GM18519 (cell line): ENCODE data around the gene FKRP.
"Not testable (repeated sequence)": the region's sequence is repeated elsewhere in the genome, so short reads cannot be mapped to it uniquely, and the experiment has no call there.

Source experiments
- ATAC-seq: cut with Tn5 transposase; IDR thresholded peaks from one replicate; pipeline ENCODE4 v1.9.1; 2021; ENCODE audit warnings: mild to moderate bottlenecking, moderate library complexity; ENCODE audit not compliant: unreplicated experiment, low FRiP score

Gene FKRP

DNA sequence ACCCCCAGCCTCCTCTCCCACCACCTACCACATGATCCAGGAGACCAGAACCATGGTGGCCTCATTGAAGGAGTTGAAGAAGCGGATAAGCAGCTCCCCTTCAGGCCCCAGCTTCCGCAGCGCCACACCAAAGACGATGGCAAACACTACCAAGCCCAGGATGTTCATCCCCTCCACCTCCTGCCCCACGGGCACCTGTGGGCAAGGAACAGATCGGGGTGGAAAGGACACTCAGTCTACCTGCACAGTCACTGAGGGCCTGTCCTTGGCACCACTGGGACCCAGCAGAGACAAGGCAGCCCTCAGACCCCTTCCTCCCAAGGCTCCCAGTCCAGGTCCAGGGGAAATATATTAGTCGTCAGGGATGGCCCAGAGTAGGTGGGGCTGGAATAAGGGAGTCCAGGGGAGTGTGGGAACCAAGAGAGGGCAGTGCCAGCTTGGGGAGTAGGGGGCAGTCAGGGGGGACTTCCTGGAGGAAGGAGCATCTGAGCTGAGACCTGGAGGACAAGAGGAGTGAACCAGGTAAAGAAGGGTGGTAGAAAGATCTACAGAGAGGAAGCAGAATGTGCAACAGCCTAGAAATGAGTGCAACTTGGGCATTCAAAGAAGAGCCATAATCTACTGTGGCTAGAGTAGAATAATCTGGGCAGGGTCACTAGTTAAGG lies 36.6 kb downstream of the FKRP start:
- ATAC-seq: no peak

DNA sequence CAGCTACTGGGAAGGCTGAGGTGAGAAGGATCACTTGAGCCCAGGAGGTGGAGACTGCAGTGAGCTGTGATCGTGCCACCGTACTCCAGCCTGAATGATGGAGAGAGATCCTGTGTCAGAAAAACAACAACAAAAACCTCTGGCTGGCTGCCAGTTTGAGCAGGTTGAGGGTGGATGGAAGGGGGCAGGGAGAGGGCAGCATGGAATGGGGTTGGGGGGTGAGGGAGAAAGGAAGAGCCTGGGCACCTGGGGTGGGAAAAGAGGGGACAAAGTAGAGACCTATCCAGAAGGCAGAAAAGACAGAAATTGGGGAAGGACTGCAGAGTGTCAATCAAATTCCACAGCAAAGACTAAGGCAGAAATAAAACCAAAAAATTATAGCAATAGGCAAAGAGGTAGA lies 37.8 kb downstream of the FKRP start:
- no peak for ATAC-seq

DNA sequence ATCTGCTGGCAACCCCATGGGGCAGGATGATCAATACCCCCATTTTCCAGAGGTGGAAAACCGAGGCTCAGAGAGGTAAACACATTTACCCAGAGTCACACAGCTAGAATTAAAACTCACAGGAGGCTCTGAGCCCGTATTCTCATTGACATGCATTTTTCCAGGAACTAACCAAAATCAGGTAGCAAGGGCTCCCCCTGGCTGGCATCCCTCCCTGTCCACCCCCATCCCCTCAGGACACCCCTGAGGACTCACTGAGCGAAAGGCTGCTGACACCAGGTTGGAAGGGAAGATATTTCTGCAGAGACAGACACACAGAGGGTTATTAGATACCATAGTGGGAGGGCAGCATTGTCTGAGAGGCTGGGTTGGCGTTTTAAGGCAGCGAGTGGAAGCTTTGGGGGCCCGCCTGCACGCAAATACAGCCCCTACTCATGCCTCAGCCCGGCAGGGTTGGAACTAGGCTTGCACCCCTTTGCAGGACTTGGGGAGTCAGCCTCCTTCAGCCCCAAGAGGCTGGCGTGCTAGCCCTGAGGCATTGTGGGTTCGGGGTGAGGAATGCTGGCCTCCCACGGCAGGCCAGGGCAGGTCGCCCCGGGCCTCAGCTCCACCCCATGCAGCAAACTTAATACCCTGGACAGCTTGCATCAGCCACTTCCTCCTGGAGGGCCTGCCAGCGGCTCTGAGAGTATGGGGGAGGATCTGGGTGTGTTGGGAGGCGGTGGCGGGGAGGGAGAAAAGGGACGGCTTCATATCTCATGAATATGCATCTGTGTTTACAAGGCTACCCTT lies 38.6 kb downstream of the FKRP start:
- ATAC-seq: no peak

DNA sequence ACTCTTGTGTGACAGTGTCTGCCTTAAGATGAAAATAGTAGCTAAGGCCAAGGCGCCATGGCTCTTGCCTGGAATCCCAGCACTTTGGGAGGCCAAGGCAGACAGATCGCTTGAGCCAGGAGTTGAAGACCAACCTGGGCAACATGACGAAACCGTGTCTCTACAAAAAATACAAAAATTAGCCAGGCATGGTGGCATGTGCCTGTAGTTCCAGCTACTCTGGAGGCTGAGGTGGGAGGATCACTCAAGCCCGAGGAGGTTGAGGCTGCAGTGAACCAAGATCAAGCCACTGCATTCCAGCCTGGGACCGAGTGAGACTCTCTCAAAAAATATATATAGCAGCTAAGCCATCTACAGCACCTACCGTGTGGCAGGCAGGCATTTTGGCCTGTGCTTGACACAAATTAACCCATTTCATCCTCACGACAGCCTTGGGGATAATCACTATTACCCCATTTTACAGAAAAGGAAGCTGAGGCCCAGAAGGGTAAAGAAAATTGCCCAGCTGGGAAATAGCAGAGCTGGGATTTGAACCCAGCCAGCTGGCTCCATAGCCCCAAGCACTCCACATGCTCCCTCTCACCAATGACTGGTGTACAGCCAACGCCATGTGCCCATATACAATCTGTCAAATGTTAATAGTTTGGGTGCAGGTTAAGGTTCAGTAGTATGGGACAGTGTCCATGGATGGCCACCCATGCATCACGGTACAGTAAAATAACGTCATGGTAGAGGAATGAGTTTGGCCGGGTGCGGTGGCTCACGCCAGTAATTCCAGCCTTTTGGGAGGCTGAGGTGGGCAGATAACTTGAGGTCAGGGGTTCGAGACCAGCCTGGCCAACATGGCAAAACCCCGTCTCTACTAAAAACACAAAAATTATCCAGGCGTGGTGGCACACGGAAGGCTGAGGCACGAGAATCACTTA lies 39.5 kb downstream of the FKRP start:
- ATAC-seq: no peak

DNA sequence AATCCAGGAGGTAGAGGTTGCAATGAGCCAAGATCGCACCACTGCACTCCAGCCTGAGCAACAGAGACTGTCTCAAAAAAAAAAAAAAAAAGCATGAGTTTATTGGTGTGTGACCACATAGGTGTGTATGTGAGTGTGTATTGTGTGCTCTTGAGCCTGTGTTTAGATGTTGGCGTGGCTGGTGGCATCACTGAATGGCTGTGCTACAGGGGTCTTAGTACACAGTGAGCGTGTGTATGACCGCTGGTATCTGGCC lies 40.1 kb downstream of the FKRP start:
- no peak for ATAC-seq

DNA sequence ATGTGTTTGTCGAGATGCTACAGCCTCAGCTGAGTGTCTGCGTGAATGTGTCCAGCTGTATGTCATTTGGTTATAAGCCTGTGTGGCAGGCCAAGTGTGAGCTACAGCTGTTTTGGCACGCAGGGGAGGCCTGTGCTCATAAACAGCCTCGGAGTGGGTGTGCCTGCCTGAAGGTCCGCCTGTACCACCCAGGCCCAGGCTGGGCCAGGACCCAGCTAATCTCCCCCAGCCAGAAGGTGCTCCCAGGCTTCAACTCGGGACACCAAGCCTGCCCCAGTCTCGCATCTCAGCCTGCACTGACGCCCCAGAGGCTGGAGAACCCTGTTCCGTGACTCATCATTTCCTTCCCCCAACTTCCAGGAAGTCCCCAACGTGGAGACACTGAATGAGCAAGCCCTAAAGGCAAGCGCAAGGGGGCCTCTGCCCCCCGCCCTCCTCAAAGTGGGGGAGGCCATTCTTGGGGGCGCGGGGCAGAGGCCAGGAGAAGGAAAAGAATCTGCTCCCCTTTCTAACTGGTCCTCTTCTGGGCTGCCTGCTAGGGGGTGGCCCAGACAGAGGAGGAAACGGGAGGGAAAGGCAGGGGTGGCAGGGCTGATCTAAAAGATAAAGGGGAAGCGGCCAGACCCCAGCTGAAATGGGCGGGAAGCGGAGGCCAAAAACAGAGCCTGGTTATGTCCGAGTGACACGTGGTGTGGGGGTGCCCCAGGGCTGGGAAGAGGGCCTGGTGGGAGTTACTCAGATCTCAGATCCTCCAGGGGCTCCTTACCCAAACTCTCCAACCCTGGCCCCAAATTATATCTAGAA lies 40.6 kb downstream of the FKRP start:
- no peak for ATAC-seq

DNA sequence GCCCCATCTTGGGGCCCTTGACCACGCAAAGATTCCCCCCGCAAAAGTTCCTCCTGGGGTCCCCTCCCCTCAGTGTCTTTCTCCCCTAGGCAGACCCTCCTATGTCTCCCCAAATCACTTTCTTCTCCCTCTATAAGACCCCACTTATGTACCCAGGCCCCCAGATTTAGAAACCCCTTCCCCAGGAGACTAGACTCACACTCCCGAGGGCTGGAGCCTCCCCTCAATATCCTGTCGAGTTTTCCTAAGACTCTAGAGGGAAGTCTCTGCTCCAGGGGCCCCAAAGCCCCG lies 41.1 kb downstream of the FKRP start:
- no peak for ATAC-seq

DNA sequence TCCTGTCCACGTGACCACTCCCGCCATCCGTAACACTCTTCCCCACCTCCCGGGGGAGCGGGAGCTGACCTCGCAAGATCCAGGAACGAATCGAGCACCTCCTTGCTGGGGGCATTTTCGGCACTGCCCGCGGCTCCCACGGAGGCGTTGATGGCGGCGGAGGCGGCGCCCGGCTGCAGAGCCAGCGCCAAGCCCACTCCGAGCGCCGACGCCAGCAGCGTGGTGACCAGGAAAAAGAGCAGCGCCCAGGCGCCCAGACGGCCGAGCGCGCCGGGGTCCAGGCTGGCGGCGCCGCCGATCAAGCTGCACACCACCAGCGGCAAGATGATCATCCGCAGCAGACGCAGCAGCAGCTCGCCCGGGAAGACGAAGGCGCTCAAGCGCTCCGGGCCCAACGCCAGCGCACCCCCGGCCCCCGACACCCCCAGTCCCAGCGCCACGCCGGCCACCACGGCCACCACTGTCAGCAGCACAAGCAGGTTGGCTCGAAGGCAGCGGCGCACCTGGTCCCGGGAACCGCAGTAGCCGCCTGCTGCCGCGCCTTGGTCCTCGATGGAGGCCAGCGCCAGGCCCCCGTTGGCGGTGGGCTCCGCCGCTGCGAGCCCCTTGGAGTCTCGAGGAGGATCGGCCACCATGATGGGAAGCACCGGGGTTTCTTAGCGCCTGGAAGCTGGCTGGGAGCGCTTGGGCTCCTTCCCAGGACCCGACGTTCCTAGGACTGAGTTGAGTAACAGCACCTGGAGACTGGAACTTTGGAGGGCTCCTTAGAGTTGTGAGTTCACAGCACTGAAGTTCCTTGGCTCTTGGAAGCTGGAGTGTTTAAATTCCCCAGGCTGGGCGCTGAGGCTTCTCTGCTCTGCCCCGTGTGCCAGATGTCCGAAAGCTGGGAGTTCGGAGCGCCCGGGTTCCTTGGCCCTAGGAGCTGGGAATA lies 41.7 kb downstream of the FKRP start:
- no peak for ATAC-seq

DNA sequence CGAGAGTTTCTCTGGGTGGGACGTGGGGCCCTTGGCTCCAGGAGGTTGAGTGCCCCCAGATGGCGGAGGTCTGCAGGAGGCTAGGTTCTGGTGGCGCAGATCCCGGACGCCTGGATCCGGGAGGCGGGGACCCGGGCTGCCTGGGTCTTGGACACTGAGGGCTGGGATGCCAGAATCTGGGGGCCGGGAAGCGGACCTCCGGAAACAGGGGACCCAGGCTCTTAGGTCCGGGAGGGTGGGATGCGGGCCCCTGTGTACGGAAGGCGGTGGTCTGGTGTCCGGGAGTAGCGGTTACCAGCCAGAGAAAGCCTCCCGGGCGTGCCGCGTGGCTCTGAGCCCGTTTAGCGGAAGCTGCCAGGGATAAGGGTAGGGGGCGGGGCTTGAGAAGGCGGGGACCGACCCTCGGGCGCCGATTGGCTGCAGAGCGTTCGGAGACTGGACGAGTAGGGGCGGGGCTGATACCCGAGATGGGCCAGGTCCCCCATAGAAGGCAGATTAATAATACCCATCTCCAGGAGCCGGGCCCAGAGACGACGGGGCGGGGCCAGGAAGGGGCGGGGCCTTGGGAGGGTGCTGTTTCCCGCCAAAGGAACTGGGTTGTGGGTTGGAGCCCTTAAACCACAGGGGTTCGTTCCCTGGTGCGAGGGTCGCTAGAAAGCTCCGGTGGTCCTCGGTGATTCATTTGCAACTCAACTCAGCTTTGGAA lies 42.6 kb downstream of the FKRP start, which contains the start of gene SLC1A5:
TSS of gene SLC1A5 (minus strand) at position 333 of the 706 bp plus-strand sequence. CDS start 629 bp downstream, outside the sequence.
- ATAC-seq: no peak

DNA sequence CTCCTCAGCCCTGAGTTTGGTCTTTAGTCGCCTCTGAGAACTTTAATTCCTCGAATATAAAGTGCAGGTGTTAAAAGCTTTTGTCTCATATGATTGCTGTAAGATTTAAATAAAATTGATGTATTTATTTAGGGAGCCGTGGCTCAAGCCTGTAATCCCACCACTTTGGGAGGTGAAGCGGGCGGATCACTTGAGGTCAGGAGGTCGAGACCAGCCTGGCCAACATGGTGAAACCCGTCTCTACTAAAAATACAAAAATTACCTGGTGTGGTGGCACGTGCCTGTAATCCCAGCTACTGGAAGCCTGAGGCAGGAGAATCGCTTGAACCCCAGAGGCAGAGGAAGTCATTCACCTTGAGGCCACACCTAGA lies 43.1 kb downstream of the FKRP start:
- ATAC-seq: no peak

DNA sequence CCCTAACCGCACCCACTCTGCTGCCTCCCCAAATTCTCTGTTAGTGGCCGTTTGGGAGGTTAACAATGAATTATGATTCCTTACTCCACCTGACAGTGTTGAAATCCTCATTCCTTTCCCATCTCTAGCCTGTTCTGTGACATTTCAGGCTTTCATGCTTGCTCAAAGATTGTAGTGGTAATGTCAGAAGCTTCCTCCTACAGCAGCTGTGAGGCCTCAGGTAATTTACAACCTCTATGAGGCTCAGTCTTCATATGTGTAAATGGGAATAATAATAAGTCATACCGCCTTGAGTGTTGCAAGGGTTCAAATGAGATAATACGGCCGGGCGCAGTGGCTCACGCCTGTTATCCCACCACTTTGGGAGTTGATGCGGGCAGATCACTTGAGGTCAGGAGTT lies 43.5 kb downstream of the FKRP start:
- no peak for ATAC-seq

DNA sequence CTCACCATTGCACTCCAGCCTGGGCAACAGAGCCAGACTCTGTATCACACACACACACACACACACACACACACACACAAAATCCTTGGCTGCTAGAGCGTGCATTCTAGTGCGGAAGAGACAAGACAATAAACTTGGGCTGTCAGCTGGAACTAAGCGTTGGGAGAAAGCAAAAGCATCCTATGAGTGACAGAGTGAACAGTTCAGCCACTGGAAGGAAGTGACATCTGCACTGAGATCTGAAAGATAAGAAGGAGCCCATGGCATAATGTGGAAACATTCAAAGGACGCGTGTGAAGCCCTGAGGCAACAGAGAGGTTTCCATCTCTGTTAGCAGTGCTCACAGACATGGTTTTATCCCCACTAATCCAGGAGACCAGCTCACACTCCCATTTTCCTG lies 46.1 kb downstream of the FKRP start:
- no peak for ATAC-seq

DNA sequence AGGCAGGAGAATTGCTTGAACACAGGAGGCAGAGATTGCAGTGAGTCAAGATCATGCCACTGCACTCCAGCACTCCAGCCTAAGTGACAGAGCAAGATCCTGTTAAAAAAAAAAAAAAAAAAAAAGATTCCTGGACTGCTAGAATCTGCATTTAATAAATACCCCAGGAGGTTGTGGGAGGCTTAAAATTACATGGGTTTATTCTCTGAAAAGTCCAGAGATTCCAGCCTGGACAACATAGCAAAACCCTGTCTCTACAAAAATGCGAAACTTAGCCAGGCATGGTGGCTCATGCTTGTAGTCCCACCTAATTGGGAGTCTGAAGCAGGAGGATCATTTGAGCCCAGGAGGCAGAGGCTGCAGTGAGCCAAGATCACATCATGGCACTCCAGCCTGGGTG lies 52.0 kb downstream of the FKRP start:
- ATAC-seq: no peak

DNA sequence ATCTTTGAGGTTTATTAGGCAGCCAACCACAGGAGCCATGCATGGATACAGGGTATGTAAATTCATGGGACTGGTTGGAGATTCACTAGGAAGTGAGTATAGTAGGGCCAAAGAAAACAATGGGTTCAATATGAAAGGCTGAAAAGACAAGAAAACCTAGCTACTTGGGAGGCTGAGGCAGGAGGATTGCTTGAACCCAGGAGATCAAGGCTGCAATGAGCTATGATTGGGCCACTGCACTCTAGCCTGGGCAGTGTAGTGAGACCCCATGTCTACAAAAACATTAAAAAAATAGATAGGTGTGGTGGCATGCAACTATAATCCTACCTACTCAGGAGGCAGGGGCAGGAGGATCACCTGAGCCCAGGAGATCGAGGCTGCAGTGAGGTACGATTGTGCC lies 52.9 kb downstream of the FKRP start:
- ATAC-seq: no peak

DNA sequence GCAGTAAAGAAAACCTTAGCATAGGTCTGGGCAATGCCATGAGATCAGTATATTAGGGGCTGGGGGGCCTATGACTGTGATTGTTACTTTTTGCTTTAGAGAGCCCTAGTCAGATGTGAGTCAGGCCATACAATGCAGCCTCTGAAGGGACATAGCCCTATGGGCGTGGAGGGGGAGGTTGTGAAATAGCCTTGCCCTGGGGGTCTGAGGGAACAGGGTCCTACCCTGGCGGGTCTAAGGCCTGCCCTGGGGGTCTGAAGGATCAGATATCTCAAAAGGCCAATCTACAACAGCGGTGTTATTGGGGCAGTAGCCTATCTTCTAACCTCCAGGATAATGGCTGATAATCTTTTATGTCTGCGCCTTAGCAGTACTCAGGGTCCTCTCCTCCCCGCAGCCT lies 56.3 kb downstream of the FKRP start:
- no peak for ATAC-seq

DNA sequence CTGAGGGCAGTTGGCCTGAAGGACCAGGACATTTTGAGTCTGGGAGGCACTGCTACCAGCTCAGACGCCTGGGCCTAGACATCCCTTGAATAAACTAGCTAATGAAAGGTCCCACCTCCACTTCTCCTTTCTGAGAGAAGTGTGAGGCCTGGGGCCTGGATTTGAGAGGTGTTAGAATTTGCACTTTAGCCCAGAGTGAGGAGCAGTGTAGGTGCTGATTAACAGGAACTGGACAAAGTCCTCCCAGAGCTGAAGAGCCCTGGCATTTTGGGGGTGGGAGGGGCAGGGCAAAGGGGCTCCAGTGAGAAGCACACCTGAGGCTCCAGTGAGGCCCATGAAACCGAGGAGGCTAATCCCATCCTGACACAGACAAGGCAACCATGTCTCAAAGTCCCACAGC lies 57.7 kb downstream of the FKRP start:
- no peak for ATAC-seq

DNA sequence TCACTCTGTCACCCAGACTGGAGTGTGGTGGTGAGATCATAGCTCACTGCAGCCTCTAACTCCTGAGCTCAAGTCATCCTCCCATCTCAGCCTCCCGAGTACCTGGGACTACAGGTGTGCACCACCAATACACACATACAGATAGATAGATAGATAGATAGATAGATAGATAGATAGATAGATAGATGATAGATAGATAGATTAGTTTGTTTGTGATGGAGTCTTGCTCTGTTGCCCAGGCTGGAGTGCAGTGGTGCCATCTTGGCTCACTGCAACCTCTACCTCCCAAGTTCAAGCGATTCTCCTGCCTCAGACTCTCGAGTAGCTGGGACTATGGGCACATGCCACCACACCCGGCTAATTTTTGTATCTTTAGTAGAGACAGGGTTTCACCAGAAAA lies 58.6 kb downstream of the FKRP start:
- not testable (repeated sequence) for ATAC-seq

DNA sequence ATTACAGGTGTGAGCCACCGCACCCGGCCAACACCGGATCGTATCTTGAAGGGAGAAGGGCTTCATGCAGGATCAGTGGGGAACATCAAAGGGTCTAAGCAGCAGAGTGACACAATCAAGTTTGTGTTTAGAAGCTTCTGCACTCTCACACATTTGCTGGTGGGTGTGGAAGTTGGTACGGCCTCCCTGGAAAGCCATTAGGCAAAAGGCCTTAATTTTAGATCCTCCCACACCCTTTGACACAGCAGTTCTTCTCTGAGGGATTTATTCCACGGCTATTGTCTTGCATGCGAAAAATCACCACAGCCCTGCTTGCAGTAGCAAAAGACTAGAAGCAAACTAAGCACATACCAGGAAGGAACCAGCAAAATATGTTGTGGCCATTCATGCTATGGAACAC lies 60.8 kb downstream of the FKRP start:
- no peak for ATAC-seq
